Stimulated activated effector memory CD8-positive, alpha-beta T cell treated with anti-CD3 and anti-CD28 coated beads, Interleukin-12 subunit alpha, Interleukin-12 subunit beta, amount 100 ng/mL, for 72 hours (primary cell): ENCODE measurements around the gene CYREN.
"Not testable (repeated sequence)": the region's sequence is repeated elsewhere in the genome, so short reads cannot be mapped to it uniquely, and the experiment has no call there.

ENCODE experiments used
- ATAC-seq: fragments of 150-1000 bp; cut with Tn5 transposase; 2 replicates; pipeline ENCODE4 v1.10.0; 2021
- DNase-seq, 2 donors: peaks; one replicate each; pipeline ENCODE4 v3.0.0; 2021 to 2022; ENCODE audit warnings: low spot score in 2 of 2
- H3K27ac Mint-ChIP-seq: one replicate; pipeline ENCODE4 v1.8.0; 2022; ENCODE audit warnings: mild to moderate bottlenecking, mixed read lengths
- H3K36me3 Mint-ChIP-seq: one replicate; pipeline ENCODE4 v1.8.0; 2022; ENCODE audit warnings: mild to moderate bottlenecking, mixed read lengths
- H3K4me1 Mint-ChIP-seq: one replicate; pipeline ENCODE4 v1.8.0; 2022; ENCODE audit warnings: mixed read lengths
- H3K4me3 Mint-ChIP-seq: one replicate; pipeline ENCODE4 v1.8.0; 2022; ENCODE audit warnings: mild to moderate bottlenecking, mixed read lengths
- H3K9me3 Mint-ChIP-seq: one replicate; pipeline ENCODE4 v1.8.0; 2022; ENCODE audit warnings: mixed read lengths

Gene CYREN

DNA sequence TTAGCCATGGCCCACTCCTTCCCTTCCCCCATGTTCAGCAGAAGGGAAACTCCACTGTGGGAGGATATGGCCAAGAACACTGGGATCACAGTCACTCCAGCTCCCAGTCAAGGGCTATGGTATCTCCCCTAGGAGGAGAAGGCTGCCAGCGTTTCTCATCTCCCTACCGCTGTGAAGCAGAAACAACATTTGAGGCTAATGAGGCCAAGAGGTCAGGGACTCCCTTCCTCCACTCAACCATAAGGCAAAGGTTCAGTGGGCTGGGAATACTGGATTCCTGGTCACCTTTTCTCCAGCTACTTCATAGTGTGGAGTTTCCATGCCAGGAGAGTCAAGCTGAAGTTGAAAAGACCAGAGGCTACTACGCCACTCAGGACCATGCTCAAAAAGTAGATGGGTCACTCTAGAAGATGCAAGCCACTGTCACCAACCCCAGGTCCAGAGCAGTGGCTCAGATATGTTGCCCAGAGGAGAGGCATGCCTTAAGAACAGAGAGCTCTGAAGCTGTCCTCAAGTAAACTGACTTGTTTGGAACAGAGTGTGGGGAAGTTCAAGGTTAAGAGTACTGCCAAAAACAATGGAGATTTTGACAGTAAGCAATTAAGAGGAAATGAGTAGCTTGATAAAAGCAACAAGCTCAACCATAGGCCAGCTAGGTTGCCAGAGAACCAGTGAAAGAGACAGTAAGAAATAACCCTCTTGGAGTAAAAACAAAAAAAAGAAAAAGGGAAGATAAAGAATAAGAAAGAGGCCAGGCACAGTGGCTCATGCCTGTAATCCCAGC, 26.4 kb downstream of the CYREN start:
- DNase-seq (no peak), ATAC-seq (no peak)
- Mint-ChIP-seq H3K9me3 (peaks cover 3% of the 10 kb centered on the region), H3K27ac (no peak overlapping the region), H3K4me3 (no peak overlapping the region), H3K36me3 (peaks cover 4% of the 10 kb centered on the region), H3K4me1 (peaks cover 36% of the 10 kb centered on the region)

DNA sequence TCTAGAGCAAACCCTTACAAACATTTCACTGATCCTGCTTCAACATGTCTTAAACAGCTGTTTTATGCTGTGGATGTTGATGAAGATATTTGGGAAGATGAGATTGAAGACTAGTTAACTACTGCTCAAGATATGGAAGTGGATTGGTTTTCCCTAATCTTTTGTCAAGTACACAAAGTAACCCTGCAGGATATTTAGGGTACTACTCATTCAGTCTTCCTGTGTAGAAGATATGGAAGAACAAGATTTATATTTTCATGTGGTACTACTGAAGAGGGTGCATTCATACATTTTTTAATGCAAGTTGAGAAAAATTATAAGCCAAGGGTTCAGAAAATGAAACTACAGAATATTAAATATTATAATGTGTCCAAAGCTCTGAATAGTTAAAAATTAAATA, 40.9 kb downstream of the CYREN start:
- H3K27ac Mint-ChIP-seq, result no peak overlapping the region
- H3K4me1 Mint-ChIP-seq, result no peaks in the 10 kb centered on the region
- no peak overlapping the region for H3K4me3 Mint-ChIP-seq
- DNase-seq (no peak), ATAC-seq (no peak)
- H3K36me3 Mint-ChIP-seq, result no peaks in the 10 kb centered on the region
- H3K9me3 Mint-ChIP-seq, result peaks cover 8% of the 10 kb centered on the region

DNA sequence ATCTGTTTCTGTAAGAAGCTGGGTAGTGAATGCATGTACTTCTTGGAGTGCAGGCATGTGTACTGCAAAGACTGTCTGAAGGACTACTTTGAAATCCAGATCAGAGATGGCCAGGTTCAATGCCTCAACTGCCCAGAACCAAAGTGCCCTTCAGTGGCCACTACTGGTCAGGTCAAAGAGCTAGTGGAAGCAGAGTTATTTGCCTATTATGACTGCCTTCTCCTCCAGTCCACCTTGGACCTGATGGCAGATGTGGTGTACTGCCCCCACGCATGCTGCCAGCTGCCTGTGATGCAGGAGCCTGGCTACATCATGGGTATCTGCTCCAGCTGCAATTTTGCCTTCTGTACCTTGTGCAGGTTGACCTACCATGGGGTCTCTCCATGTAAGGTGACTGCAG, 41.6 kb downstream of the CYREN start:
- DNase-seq (no peak), ATAC-seq (no peak)
- H3K27ac Mint-ChIP-seq, result no peak overlapping the region
- H3K4me3 Mint-ChIP-seq, result no peak overlapping the region
- H3K9me3 Mint-ChIP-seq, result peaks cover 8% of the 10 kb centered on the region
- H3K4me1 Mint-ChIP-seq, result no peaks in the 10 kb centered on the region
- H3K36me3 Mint-ChIP-seq, result no peaks in the 10 kb centered on the region

DNA sequence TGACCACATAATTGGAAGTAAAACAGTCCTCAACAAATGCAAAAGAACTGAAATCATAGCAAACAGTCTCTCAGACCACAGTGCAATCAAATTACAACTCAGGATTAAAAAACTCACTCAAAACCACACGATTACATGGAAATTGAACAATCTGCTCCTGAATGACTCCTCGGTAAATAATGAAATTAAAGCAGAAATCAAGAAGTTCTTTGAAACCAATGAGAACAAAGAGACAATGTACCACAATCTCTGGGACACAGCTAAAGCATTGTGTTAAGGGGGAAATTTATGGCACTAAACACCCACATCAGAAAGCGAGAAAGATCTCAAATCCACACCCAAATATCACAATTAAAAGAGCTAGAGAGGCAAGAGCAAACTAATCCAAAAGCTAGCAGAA, 45.9 kb downstream of the CYREN start:
- peaks cover 13% of the 10 kb centered on the region for H3K9me3 Mint-ChIP-seq
- H3K36me3 Mint-ChIP-seq, DNase-seq, ATAC-seq, H3K4me3 Mint-ChIP-seq, H3K4me1 Mint-ChIP-seq, H3K27ac Mint-ChIP-seq: not testable (repeated sequence)

DNA sequence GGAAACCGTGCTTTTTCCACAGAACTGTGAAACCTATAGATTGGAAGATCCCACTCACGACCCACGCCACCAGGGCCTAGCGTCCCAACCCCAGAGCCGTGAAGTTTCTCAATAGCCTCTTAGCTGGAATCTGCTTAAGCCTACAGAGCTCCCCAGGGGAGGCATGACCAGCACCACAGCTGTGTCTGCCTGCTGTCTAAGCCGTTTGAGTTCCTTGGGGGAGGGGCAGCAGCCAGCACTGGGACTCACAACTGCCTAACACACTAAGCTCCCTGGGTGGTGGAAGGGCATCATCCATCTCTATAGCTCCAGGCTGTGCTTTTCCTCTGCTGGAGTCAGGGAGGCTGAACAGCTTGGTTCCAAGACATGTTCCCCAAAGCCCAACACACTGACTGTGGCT, 48.6 kb downstream of the CYREN start:
- no peaks in the 10 kb centered on the region for H3K36me3 Mint-ChIP-seq
- no peak for DNase-seq
- no peaks in the 10 kb centered on the region for H3K4me1 Mint-ChIP-seq

DNA sequence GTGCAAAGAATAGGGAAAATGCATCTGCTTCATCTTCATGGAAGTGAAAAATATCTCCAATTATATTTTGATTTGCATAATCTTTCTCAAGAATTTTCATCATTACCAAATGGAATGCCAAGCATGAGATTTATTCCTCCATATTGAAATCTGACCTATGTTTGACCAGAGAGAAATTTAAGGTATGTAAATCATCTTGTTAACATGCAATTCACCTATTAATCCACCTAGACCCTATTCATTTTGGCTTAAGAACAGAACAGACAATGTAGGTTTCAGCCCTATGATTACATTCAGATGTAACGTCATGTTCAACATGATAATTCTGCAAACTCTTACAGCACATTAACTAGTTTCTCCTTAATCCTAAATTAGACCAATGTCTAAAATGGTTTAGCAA, 53.4 kb downstream of the CYREN start:
- DNase-seq (no peak), ATAC-seq (no peak)
- H3K36me3 Mint-ChIP-seq, result no peaks in the 10 kb centered on the region
- H3K27ac Mint-ChIP-seq, result no peak overlapping the region
- peaks cover 16% of the 10 kb centered on the region for H3K9me3 Mint-ChIP-seq
- H3K4me1 Mint-ChIP-seq, result no peaks in the 10 kb centered on the region
- H3K4me3 Mint-ChIP-seq, result no peak overlapping the region

More for the DNA sequence above, 48.6 kb downstream of the CYREN start:
- H3K9me3 Mint-ChIP-seq, result peaks cover 17% of the 10 kb centered on the region
- H3K4me3 Mint-ChIP-seq, result no peak overlapping the region
- no peak overlapping the region for H3K27ac Mint-ChIP-seq
- ATAC-seq, result no peak
